Endothelial cell of hepatic sinusoid (primary cell): ENCODE results near the gene ARID1B.

Experiments
- in situ Hi-C: cut with HindIII; loops from 2 replicates; pipeline ENCODE4 v1.10.0; 2017; ENCODE audit warnings: low sequenced_read_pairs

ARID1B gene

GRCh38 chr6:157228426-157229131 lies 451.4 kb downstream of the ARID1B start:
- in situ Hi-C loops = no loop called here

- in situ Hi-C loops = no loop called here
These were observed 452.0 kb downstream of the ARID1B start for GRCh38 chr6:157229132-157229618.

GRCh38 chr6:157229713-157230112 lies 452.5 kb downstream of the ARID1B start:
- in situ Hi-C loops = no loop called here

- in situ Hi-C loops = no loop called here
These were observed 453.7 kb downstream of the ARID1B start for GRCh38 chr6:157230910-157231309.

- in situ Hi-C loops = no loop called here
These were observed 455.1 kb downstream of the ARID1B start for GRCh38 chr6:157232161-157232895.

- in situ Hi-C loops = no loop called here
These were observed 456.0 kb downstream of the ARID1B start for GRCh38 chr6:157233156-157233555.

GRCh38 chr6:157233686-157234085 lies 456.5 kb downstream of the ARID1B start:
- in situ Hi-C loops = no loop called here

GRCh38 chr6:157235600-157236039 lies 458.4 kb downstream of the ARID1B start:
- in situ Hi-C loops = no loop called here

- in situ Hi-C loops = no loop called here
These were observed 459.0 kb downstream of the ARID1B start for GRCh38 chr6:157236040-157236725.

- in situ Hi-C loops = no loop called here
These were observed 461.2 kb downstream of the ARID1B start for GRCh38 chr6:157238346-157238745.

GRCh38 chr6:157239148-157239547 lies 462.0 kb downstream of the ARID1B start:
- in situ Hi-C loops = no loop called here

GRCh38 chr6:157239671-157240058 lies 462.5 kb downstream of the ARID1B start:
- in situ Hi-C loops = no loop called here

GRCh38 chr6:157240059-157240959 lies 463.1 kb downstream of the ARID1B start:
- in situ Hi-C loops = no loop called here

- in situ Hi-C loops = no loop called here
These were observed 463.8 kb downstream of the ARID1B start for GRCh38 chr6:157240960-157241311.

GRCh38 chr6:157242791-157243190 lies 465.6 kb downstream of the ARID1B start:
- in situ Hi-C loops = no loop called here

GRCh38 chr6:157244175-157244574 lies 467.0 kb downstream of the ARID1B start:
- in situ Hi-C loops = no loop called here

GRCh38 chr6:157244780-157245179 lies 467.6 kb downstream of the ARID1B start:
- in situ Hi-C loops = no loop called here

GRCh38 chr6:157245436-157245835 lies 468.3 kb downstream of the ARID1B start:
- in situ Hi-C loops = no loop called here

GRCh38 chr6:157246048-157246630 lies 469.0 kb downstream of the ARID1B start:
- in situ Hi-C loops = no loop called here

- in situ Hi-C loops = no loop called here
These were observed 469.8 kb downstream of the ARID1B start for GRCh38 chr6:157246771-157247484.
